Right lobe of liver (tissue), 6 donors: Measurements from ENCODE around the gene IL3. TPM values are rescaled to one million over a fixed set of nuclear protein-coding genes. Genes with fewer than 3 reads are reported as not detected.
"Not testable (repeated sequence)": the region's sequence is repeated elsewhere in the genome, so short reads cannot be mapped to it uniquely, and the experiment has no call there.

Source experiments
- ATAC-seq, 4 donors: fragments of 200-7000 bp; cut with Tn5 transposase; one replicate each; pipeline ENCODE4 v1.9.1; 2020; ENCODE audit warnings: mild to moderate bottlenecking in 4 of 4, moderate library complexity in 4 of 4
- DNase-seq, 3 donors: peaks; one replicate each; pipeline ENCODE4 v3.0.0-alpha.2; 2020
- H3K27ac ChIP-seq, 3 donors: fragments of 200-600 bp; one replicate each; pipeline ENCODE4 v1.8.0; 2022
- H3K27me3 ChIP-seq, 2 donors: fragments of 200-600 bp; one replicate each; pipeline ENCODE4 v1.8.0; 2022
- H3K36me3 ChIP-seq, 4 donors: fragments of 200-600 bp; sonication (generic) in 1 of 4; one replicate each; pipeline versions ENCODE4 v1.5.1 to v1.8.0; 2017 to 2022; ENCODE audit warnings: control low read depth in 1 of 4
- H3K4me1 ChIP-seq, 4 donors: fragments of 200-600 bp; sonication (generic) in 1 of 4; one replicate each; pipeline versions ENCODE4 v1.5.1 to v1.8.0; 2017 to 2022; ENCODE audit warnings: control low read depth in 1 of 4
- H3K4me3 ChIP-seq, 3 donors: fragments of 200-600 bp; one replicate each; pipeline ENCODE4 v1.8.0; 2022
- H3K9me3 ChIP-seq, 4 donors: fragments of 200-600 bp; sonication (generic) in 1 of 4; one replicate each; pipeline versions ENCODE4 v1.5.1 to v1.8.0; 2017 to 2022; ENCODE audit warnings: control low read depth in 1 of 4
- POLR2A ChIP-seq: fragments of 450-650 bp; IDR thresholded peaks from one replicate; pipeline ENCODE4 v1.6.1; 2017; ENCODE audit warnings: antibody characterized with exemption, mild to moderate bottlenecking
- WGBS: methylation state at CpG from one replicate; pipeline ENCODE4 v1.1.6; 2018; ENCODE audit warnings: low coverage, low lambda C conversion rate; ENCODE audit not compliant: insufficient coverage; ENCODE audit errors: missing lambda C conversion rate; 5-methylcytosine and 5-hydroxymethylcytosine counted together
- intact Hi-C, 2 donors: fragments of 100-400 bp; cut with DNase I; formaldehyde crosslinking; loops; one replicate each; pipeline versions ENCODE4 v1.11.2 to v1.14.1; 2022
- total RNA-seq, 6 experiments: library from RNA; depleted of rRNA in 2 of 6; stranded (reverse); fragments of >200 nt in 2 of 6; fragmentation: NEBNext Ultra II Directional in 3 of 6; extraction: Animal tissue kit (Norgen Biotek cat#: 25700) in 3 of 6; gene quantifications; one replicate each; pipeline versions ENCODE4 v1.1.0 to v1.2.4, GENCODE V29; 2016 to 2023
- TF ChIP-seq, protein P1 (sequence below), 4 donors: fragments of 200-600 bp in 3 of 4; fragments of 450-650 bp in 1 of 4; IDR thresholded peaks; one replicate each; pipeline versions ENCODE4 v1.5.1 to v1.8.0; 2016 to 2022; ENCODE audit warnings: antibody characterized with exemption in 4 of 4, mild to moderate bottlenecking in 2 of 4
- donor health status: DM: no; HTN: yes; CAD: no.
- donor health status: DM: no; HTN: no; CAD: no.
- donor health status: DM: no; HTN: no; CAD: no.
- donor health status: DM: no; HTN: yes; CAD: no.
- donor health status: DM: no; HTN: yes; CAD: no.

Gene IL3
- total RNA-seq, 6 experiments from 2014 or later: not detected

DNA sequence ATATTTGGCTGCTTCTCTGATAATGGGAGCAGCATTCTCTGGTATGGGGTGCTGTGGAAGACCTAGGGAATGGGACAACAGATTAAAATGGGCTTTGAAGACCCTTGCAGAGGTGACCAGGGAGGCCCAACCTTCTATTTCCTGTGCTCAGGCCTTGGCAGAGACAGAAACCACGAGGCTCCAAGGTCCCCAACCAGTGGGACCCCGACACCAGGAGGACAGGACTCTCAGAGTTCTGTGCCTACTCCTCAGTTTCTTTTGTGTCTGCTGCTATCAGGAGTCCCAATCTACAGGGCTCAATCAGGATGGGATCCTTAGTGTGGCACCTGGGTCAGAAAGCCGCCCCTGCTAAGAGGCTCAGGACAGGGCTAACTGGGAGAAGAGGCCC is 42.5 kb downstream of the IL3 start:
- Histone ChIP-seq H3K9me3 (no peaks in the 10 kb centered on the region), H3K36me3 (no peaks in the 10 kb centered on the region), H3K27me3 (no peaks in the 10 kb centered on the region), H3K4me3 (no peak overlapping the region), H3K4me1 (no peaks in the 10 kb centered on the region), H3K27ac (peak overlapping the region in 1 of 3 donors; percentile 20)
- intact Hi-C loops: no loop called here
- no CpG with 5 or more reads among the region's 3 CpGs for WGBS
- DNase-seq (no peak), ATAC-seq (no peak)
- TF ChIP-seq, protein P1, sequence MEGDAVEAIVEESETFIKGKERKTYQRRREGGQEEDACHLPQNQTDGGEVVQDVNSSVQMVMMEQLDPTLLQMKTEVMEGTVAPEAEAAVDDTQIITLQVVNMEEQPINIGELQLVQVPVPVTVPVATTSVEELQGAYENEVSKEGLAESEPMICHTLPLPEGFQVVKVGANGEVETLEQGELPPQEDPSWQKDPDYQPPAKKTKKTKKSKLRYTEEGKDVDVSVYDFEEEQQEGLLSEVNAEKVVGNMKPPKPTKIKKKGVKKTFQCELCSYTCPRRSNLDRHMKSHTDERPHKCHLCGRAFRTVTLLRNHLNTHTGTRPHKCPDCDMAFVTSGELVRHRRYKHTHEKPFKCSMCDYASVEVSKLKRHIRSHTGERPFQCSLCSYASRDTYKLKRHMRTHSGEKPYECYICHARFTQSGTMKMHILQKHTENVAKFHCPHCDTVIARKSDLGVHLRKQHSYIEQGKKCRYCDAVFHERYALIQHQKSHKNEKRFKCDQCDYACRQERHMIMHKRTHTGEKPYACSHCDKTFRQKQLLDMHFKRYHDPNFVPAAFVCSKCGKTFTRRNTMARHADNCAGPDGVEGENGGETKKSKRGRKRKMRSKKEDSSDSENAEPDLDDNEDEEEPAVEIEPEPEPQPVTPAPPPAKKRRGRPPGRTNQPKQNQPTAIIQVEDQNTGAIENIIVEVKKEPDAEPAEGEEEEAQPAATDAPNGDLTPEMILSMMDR (IDR thresholded peaks at IDR 0.05): no peak

DNA sequence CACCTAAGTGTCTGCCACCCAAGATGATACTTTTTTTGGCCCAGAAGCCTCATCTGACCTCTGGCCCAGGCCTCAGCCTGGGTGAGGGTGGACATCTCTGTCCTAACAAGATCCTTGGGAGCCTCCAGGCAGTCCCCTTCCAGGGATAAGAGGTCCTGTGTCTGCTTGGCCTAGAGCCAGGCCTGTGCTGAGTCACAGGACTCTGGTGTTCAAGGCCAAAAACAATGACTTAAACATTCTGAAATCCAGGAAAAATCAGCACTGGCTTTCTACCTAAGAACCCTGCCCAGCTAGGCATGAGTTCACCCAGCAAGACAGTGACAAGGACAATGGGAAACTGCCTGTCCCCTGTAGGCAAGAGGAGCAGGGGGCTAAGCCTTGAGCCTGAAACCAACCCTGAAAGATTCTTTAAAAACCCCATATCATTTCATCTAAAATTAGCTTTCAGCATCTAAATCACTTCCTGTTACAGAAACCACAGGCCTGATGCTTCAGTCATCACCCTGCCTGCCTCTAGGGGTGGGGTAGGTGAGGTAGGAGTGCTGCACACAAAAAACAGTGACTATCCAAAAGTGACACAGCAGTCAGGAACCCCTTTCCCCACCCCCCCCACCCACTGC is 43.0 kb downstream of the IL3 start:
- peak overlapping the region in 1 of 3 donors; percentile 20 for H3K27ac ChIP-seq
- H3K27me3 ChIP-seq: no peaks in the 10 kb centered on the region
- TF ChIP-seq POLR2A: no peak
- TF ChIP-seq, protein P1 (IDR thresholded peaks at IDR 0.05): no peak
- no peaks in the 10 kb centered on the region for H3K4me1 ChIP-seq
- DNase-seq (peak in 2 of 3 donors; percentile 58 to 77), ATAC-seq (peak; percentile 58 to 85 (median 68))
- H3K4me3 ChIP-seq: no peak overlapping the region
- intact Hi-C loops: no loop called here
- no peaks in the 10 kb centered on the region for H3K9me3 ChIP-seq
- H3K36me3 ChIP-seq: no peaks in the 10 kb centered on the region

DNA sequence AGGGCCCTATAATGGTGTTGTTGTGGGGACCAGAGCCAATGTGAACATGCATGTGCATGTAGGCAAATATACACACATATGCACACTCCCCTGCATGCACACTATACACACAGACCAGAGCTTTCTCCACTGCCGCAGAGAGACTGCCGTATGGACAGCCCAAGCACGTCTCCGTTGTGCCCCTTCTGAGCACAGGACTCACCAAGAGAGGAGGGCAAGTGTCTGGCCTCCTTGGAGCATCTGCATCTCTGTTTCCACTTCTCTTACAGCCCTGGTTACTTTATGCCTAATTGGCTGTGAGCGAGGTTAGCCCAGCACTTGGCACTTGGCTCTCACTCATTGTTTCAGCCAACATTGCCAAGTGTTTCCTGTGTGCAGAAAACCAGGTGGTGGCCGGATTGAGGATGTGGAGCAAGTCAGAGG is 43.5 kb downstream of the IL3 start:
- 56% methylated on average over 4 of the region's 6 CpGs for WGBS
- Histone ChIP-seq H3K9me3 (no peaks in the 10 kb centered on the region), H3K27ac (no peak overlapping the region)

DNA sequence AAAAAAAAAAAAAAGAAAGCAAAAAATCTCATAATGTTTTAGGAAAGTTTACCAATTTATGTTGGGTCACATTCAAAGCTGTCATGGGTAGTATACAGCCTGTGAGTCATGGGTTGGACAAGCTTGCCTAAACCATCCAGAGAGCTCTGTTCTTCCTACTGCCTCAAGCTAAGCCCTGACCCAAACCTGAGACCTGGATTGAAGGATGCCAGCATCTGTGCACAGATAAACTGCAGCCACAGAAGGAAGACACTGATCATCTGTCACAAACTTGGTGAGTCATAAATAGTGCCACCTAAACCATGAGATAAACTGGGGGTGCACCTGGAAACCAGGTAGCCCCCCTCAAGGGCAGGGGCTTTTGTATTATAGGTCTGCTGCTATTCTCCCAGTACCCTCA is 44.1 kb downstream of the IL3 start:
- ATAC-seq (no peak), DNase-seq (no peak)
- no peak for TF ChIP-seq POLR2A
- TF ChIP-seq, protein P1 (IDR thresholded peaks at IDR 0.05): no peak
- H3K4me1 ChIP-seq: peaks cover 0 to under 1% (median 0%) of the 10 kb centered on the region in 4 donors
- intact Hi-C loops: no loop called here
- H3K27ac ChIP-seq: no peak overlapping the region
- H3K9me3 ChIP-seq: no peaks in the 10 kb centered on the region
- H3K27me3 ChIP-seq: no peaks in the 10 kb centered on the region
- H3K4me3 ChIP-seq: no peak overlapping the region
- H3K36me3 ChIP-seq: no peaks in the 10 kb centered on the region

More for the DNA sequence above, 43.5 kb downstream of the IL3 start:
- Histone ChIP-seq H3K4me1 (no peaks in the 10 kb centered on the region), H3K4me3 (no peak overlapping the region), H3K27me3 (no peaks in the 10 kb centered on the region), H3K36me3 (no peaks in the 10 kb centered on the region)
- ATAC-seq: no peak
- no peak for DNase-seq
- intact Hi-C loops: no loop called here
- TF ChIP-seq POLR2A: no peak
- TF ChIP-seq, protein P1 (IDR thresholded peaks at IDR 0.05): no peak

DNA sequence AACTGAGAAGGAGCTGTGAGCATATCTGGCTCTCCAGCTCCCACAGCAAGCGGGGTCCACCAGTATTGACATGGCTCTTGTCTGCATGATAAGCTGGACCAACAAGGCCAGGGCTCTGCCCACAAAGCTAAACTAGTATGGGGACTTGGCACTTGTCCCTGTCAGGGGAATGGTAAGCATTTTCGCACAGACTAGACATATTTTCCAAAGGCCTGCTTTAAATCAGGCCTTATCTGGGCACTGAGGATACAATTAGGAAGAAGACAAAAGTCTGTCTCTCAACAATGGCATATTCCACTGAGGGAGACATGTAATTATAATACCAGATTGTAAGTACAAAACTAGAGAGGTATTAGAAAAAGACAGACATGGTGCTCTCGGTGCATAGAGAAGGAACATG is 45.2 kb downstream of the IL3 start:
- H3K4me1 ChIP-seq: peaks cover 0 to 2% (median 0%) of the 10 kb centered on the region in 4 donors
- no peak overlapping the region for H3K4me3 ChIP-seq
- TF ChIP-seq, protein P1 (IDR thresholded peaks at IDR 0.05): no peak
- no peak for TF ChIP-seq POLR2A
- no peaks in the 10 kb centered on the region for H3K9me3 ChIP-seq
- intact Hi-C loops: no loop called here
- H3K27me3 ChIP-seq: no peaks in the 10 kb centered on the region
- no peak overlapping the region for H3K27ac ChIP-seq
- H3K36me3 ChIP-seq: no peaks in the 10 kb centered on the region
- no peak for ATAC-seq
- DNase-seq: no peak
- WGBS: 83% methylated on average over 2 of the region's 3 CpGs

DNA sequence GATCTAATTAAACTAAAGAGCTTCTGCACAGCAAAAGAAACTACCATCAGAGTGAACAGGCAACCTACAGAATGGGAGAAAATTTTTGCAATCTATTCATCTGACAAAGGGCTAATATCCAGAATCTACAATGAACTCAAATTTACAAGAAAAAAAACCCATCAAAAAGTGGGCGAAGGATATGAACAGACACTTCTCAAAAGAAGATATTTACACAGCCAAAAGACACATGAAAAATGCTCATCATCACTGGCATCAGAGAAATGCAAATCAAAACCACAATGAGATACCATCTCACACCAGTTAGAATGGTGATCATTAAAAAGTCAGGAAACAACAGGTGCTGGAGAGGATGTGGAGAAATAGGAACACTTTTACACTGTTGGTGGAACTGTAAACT is 48.0 kb downstream of the IL3 start:
- H3K9me3 ChIP-seq, H3K36me3 ChIP-seq, DNase-seq, H3K27me3 ChIP-seq, H3K27ac ChIP-seq, H3K4me3 ChIP-seq, H3K4me1 ChIP-seq, intact Hi-C loops, ATAC-seq: not testable (repeated sequence)
- no CpG with 5 or more reads among the region's 1 CpG for WGBS

DNA sequence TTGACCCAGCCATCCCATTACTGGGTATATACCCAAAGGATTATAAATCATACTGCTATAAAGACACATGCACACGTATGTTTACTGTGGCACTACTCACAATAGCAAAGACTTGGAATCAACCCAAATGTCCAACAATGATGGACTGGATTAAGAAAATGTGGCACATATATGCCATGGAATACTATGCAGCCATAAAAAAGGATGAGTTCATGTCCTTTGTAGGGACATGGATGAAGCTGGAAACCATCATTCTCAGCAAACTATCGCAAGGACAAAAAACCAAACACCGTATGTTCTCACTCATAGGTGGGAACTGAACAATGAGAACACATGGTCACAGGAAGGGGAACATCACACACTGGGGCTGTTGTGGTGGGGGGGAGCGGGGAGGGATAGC is 48.5 kb downstream of the IL3 start:
- H3K4me1 ChIP-seq, H3K27me3 ChIP-seq, DNase-seq, ATAC-seq, H3K4me3 ChIP-seq, H3K36me3 ChIP-seq, intact Hi-C loops, H3K27ac ChIP-seq, H3K9me3 ChIP-seq: not testable (repeated sequence)
- 95% methylated on average over 2 of the region's 4 CpGs for WGBS
